Measurements from ENCODE around the gene ZNF740. TPM values are rescaled to one million over a fixed set of nuclear protein-coding genes. Genes with fewer than 3 reads are reported as not detected.
"Not testable (repeated sequence)": the region's sequence is repeated elsewhere in the genome, so short reads cannot be mapped to it uniquely, and the experiment has no call there.

Gene ZNF740, protein sequence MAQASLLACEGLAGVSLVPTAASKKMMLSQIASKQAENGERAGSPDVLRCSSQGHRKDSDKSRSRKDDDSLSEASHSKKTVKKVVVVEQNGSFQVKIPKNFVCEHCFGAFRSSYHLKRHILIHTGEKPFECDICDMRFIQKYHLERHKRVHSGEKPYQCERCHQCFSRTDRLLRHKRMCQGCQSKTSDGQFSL
- 33.7 and 39.6 TPM in 2 replicates for total RNA-seq

DNA sequence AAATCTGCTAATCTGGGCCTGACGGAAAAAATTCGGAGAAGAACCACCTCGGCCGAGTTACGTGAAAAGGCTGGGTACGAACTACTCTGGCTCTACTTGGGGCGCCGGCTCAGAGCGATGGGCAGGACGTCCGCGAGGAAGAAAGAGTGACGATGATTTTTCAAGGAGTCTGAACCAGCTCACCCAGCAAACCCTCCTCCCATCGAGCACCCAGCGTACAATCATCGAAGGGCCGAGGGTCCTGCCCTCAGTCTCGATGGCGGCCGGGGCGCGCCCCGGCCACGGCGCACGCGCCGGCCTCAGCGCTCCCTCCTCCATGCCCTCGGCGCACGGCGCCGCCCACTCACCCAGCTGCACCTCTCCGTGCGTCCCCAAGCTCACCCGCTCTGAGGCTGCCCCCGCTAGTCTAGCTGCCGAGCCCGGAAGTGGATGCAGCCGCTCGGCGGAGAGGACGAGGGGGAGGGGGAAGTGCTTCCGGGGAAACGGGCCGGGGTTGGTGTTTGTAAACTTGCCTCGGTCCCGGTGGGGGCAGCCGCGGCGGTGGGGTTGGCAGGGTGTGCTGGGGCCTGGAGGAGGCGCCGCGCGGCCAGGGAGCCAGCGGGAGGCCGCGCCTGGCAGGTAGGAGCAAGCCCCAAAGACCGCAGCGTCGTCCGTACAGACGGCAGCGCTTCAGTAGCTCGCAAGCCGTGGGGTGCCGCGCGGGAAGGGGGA lies at the start of gene ZNF740, which contains the start of gene CSAD:
TSS of gene ZNF740 (plus strand) at position 503 of the 711 bp plus-strand sequence. CDS start 1,262 bp downstream, outside the sequence.
TSS of gene CSAD (minus strand) at position 706 of the 711 bp plus-strand sequence. CDS start 7,455 bp downstream, outside the sequence.
- intact Hi-C loops (cut with micrococcal nuclease): loop anchor here (1.0 to 5.0 kb wide), 8 partner anchors 21 to 174 kb away; partner anchors contain the start of genes AAAS, EIF4B, ESPL1 and MYG1

DNA sequence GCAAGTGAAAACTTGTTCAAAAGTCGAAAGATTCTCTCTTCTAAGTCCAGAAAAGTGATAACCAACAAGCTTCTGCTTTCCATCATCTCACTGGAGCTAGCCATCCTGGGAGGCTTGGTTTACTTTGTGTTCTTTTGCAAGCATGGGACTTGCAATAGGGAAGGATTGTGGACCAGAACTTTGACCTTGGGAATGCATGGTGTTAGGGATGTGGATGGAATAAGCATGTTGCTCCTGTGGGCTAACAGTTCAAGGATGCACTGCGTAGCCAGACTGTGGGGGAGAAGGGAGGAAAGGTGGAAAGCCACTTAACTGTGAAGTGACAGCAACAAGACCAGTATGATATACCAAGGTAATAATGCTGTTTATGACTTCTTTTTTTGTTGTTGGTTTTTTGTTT lies 48.7 kb upstream of the ZNF740 start:
- intact Hi-C loops (cut with micrococcal nuclease): no loop called here

DNA sequence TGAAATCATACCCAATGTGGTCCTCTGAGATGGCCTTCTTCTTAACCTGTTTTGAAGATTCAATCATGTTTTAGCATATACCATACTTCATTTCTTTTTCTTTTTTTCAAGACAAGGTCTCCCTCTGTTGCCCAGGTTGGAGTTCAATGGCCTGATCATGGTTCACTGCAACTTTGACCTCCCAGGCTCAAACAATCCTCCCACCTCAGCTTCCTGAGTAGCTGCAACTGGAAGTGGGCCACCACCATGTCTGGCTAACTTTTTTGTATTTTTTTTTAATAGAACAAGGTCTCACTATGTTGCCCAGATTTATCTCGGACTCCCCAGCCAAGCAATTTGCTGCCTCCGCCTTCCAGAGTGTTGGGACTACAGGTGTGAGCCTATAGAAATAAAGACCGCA lies 46.8 kb upstream of the ZNF740 start:
- intact Hi-C loops (cut with micrococcal nuclease): no loop called here

DNA sequence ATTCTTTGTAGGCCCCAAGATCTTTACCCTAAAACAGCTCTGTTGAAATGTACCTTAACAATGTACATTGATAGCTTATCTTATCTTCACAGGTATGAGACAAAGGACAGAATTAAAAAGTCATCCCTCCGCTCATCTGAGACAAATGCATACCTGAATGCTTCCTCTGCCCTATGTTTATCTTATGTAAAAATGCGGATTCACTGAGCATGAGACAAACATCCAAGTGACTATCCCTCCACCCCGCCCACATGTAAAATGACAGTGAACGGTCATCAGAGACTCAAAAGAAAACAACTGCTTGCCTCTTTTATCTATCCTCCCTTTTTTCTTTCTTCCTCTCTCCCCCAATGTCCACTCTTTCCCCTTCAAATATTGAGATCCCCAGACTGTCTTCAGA lies 37.2 kb upstream of the ZNF740 start:
- intact Hi-C loops (cut with micrococcal nuclease): no loop called here

DNA sequence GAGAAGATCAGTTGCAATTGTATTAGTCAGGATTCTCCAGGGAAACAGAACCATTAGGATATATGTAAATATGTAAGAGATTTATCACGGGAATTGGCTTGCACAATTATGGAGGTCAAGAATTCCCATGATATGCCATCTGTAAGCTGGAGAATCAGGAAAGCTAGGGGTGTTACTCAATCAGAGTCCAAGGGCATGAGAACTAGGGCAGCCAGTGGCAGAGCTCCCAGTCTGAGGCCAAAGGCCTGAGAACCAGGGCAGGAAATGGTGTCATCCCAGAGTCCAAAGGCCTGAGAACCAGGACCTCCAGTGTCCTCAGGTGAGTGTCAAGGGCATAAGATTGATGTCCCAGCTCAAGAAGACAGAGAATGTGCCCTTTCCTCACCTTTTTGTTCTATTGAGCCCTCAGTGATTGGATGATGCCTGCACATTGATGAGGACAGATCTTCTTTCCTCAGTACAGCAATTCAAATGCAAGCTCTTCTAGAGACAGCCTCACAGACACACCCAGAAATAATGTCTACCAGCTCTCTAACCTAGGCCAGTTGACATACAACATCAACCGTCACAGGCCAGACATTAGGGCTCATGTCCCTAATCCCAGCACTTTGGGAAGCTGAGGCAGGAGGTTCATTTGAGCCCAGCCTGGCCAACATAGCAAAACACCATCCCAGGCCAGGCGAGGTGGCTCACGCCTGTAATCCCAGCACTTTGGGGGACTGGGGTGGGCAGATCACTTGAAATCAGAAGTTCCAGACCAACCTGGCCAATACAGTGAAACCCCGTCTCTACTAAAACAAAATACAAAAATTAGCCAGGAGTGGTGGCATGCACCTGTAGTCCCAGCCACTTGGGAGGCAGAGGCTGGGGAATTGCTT lies 34.9 kb upstream of the ZNF740 start:
- intact Hi-C loops (cut with micrococcal nuclease): no loop called here

DNA sequence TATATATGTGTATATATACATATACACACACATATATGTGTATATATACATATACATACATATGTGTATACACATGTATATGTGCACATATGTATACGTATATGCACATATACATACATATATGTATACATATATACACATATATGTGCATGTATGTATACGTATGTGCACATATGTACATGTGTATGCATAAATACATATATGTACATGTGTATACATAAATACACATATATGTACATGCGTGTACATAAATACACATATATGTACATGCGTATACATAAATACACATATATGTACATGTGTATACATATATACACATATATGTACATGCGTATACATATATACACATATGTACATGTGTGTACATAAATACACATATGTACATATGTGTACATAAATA lies 33.3 kb upstream of the ZNF740 start:
- intact Hi-C loops (cut with micrococcal nuclease): no loop called here

DNA sequence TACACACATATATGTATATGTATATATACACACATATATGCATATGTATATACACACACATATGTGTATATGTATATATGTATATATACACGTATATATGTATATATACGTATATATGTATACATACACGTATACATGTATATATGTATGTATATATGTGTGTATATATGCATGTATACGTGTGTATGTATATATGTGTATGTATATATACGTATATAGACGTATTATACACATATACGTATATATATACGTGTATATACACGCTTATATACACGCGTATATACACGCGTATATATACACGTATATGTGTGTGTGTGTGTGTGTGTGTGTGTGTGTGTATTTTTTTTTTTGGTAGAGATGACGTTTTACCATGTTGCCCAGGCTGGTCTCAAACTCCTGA lies 32.9 kb upstream of the ZNF740 start:
- intact Hi-C loops (cut with micrococcal nuclease): no loop called here

DNA sequence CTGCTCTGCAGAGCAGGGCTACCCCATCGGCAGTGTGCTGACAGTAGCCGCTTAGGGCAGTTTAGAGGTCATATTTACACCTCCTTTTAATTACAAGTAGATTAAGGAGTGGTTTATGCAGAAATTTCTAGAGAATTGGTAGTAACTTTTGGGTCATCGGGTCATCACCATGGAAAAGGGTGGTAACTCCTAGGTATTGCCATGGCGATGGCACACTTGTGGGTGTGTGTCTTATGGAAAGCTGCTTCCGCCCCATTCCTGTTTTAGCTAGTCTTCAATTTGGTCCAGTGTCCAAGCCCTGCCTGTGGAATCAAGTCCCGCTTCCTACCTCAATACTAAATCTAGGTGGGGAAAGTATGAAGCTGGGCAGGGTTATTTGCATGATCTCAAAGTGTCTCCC lies 29.5 kb upstream of the ZNF740 start:
- intact Hi-C loops (cut with micrococcal nuclease): no loop called here

DNA sequence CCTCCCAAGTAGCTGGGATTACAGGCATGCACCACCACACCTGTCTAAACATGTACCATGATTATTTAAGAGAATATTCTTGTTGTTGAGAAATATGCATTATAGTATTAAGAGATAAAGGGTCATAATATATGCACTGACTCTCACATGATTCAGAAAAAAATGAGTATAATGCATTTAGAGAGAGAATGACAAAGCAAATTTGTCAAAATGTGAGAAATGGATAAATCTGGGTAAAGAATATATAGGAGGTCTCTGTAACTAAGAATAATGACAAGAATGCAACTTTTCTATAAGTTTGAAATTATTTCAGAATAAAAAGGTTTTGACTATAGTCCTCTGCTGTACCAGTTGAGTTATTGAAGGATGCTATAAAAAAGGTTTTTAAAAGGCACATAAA lies 28.1 kb upstream of the ZNF740 start:
- intact Hi-C loops (cut with micrococcal nuclease): no loop called here

DNA sequence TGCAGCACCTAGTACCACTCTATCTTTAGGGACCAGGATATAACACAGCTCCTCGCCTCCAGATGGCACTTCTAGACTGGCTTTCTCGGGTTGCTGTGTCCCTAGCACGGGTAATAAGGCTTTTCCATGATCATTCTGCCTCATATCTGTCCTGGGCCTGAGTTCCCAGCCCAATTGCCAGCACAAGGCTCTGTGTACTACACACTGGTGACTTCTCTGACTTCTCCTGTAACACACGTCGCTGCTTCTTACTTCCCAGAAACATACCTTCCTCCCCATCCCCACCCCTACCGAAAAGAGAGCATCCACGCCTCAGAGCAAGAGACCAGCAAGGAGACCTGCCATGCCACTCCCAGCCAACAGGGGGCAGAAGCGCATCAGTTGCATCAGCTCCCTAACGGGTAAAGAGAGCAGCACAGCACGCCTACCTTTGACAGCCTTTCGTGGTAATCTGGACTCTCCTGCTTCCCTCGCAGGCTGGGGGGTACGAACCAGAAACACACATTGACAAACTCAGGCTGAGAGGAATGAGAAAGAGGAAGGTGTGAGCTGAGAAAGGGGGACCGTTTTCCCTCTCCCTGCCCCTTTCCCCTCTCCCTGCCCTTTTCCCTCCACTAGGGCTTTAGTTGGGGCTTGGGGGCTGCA lies 21.2 kb upstream of the ZNF740 start:
- intact Hi-C loops (cut with micrococcal nuclease): loop anchor here (1.0 to 5.0 kb wide), 6 partner anchors 21 to 186 kb away; partner anchors contain the start of genes AAAS, CSAD and ZNF740

DNA sequence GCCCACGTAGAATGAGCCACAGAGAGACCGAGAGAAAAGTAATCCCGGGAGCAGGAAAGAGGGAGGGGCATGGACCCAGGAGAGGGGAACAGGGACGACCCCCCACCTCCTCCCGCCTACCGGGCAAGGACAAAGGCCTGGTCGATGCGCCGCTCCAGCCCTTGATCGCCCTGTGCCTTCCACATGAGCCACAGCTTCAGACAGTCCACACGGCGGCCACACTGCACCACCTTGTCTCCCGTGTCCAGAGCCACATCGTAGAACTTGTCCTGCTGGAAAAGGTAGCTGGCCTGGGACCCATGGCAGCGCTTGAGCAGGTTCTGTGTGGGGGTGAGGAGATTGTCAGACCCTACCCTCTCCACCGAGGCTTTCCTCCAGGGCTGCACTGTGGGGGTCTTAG lies 20.5 kb upstream of the ZNF740 start:
- intact Hi-C loops (cut with micrococcal nuclease): loop anchor here (1.0 to 5.0 kb wide), 6 partner anchors 20 to 185 kb away; partner anchors contain the start of genes AAAS, CSAD and ZNF740

DNA sequence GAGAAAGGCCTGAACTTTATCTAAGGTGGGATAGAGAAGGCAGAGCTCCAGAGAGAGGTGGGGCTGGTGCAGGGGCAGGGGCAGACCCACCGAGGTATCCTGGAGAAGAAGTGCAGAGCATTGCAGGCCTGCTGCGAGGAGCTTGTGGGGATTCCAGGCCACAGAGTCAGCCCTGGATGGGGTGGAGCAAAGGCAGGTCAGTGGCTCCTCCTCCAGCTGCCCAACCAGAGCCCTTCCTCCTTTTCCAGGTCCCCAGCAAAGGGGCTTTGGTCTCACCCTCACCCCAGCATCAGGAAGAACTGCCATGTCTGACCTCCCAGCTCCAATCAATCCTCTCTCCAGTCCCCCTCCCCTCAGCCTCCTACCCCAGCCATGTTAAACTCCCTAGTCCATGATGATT lies 19.8 kb upstream of the ZNF740 start:
- intact Hi-C loops (cut with micrococcal nuclease): no loop called here

DNA sequence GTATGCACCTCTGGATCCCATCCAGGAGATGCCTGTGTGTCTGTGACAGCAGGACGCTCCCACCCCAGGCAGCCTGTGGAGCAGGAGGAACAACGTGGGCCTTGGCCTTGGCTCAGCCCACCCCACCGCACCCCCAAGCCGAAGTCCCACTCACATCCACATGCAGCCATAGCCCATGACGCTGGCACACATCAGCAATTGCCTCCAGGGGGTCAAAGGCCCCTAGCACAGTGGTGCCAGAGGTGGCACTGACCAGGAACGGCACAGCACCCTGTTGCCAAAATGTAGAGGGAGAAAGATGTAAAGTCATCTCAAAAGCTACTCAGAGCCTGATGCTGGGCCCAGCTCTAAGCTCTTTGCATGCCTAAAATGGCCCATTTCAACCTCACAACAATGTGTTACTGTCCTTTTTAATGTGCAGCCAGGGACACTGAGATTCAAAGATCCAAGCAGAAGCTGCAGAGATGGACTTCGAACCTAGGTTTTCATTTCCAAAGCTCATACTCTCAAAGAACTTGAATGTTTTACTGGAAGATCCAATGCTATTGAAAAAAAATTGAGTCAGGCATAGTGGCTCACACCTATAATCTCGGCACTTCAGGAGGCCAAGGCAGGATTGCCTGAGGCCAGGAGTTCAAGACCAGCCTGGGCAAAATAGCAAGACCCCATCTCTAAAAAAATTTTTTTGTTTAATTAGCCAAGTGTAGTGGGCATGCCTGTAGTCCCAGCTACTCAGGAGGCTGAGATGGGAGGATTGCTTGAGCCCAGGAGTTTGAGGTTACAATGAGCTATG lies 19.2 kb upstream of the ZNF740 start:
- intact Hi-C loops (cut with micrococcal nuclease): no loop called here

DNA sequence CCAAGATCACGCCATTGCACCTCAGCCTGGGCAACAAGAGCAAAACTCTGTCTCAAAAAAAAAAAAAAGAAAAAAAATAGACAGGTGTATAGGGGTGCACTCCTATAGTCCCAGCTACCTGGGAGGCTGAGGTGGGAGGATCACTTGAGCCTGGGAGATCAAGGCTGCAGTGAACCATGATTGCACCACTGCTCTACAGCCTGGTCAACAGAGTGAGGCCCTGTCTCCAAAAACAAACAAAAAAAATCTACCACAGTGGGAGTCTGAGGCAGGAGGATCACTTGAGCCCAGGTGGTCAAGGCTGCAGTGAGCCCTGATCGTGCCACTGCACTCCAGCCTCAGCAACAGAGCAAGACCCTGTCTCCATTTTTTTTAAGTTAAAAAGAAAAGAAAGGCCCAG lies 17.5 kb upstream of the ZNF740 start:
- intact Hi-C loops (cut with micrococcal nuclease): not testable (repeated sequence)

DNA sequence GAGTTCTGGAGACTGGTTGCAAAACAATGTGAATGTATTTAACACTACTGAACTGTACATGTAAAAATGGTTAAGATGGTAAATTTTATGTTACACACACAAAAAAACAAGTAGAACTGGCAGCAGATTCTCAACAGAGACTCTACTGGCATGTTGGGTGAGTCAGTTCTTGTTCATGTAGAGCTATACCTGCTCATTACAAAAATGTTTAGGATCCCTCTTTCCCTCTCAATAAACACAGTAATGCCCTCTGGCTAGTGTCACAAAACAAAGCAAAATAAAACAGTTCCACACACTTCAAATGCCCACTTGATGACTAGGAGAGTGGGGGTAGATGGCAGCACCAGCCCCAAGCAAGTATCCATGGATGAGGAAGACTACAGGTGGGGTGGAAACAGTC lies 13.7 kb upstream of the ZNF740 start:
- intact Hi-C loops (cut with micrococcal nuclease): no loop called here

DNA sequence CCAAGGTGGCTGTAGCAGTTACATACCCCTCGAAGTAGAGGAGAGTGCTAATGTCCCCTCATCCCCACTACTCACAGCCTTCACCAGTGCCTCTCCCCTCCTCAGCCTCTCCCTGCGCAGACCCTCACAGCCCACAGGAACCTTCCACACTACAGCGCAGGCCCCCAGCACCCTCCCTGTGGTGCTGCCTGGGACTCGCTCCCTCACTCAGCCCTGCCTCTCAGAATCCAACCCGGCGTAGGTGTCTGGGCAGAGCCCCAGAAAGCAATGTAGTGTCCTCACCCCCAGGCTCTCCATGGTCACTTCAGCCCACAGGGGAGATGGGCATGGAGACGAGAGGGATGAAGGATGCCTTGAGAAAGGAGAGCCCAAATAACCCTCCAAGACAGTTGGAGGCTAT lies 10.9 kb upstream of the ZNF740 start:
- intact Hi-C loops (cut with micrococcal nuclease): no loop called here

DNA sequence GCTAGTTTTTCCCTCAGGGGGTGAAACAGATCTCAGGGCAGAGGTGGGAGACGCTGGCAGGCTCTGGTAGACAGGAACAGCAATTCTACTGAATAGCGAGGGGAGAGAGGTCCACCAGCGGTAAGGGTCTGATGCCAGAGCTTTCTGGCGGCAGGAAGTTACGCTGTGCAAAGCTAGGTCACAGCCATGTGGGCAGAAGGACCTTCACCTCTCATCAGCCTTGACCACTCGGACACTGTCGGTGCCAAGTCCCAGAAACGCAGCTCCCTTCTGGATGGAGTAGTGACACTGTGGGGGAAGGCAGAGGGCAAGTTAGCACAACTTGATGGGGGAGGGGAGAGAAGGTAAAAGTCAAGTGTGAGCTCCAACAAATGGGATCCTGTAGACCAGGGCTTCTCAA lies 10.3 kb upstream of the ZNF740 start:
- intact Hi-C loops (cut with micrococcal nuclease): no loop called here

DNA sequence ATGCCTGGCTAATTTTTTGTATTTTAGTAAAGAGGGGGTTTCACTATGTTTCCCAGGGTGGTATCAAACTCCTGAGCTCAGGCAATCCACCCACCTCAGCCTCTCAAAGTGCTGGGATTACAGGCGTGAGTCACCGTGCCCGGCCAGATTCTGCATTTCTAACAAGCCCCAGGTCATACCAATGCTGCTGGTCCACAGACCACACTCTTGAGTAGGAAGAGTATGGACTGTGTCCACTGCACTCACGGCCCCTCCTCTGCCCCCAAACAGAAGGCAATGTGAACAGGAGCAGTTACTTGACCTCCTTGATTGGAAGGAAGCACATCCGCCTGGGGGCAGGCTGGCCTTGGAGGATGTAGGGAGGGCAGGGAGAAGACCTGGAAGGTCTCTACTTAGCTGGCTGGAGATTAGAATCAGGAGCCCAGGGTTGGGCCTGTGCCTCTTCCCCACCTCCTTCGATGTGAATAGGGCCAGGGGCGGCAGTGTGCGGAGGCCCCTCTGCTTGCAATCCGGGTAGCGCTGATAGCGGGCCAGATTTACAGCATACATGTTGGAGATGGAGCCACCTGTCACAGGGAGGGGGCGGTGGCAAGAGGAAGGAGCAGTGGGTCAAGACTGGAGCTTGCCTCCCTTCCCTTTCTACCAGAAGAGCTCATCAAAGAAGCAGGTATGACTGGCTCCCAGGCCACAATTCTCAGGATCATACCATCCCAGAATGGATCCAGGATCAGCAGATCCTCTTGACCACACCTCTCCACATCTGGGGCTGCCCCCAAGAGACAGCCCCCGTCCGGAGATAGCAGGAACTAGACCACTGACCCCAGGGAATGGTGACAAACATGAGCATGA lies 9.4 kb upstream of the ZNF740 start:
- intact Hi-C loops (cut with micrococcal nuclease): no loop called here

DNA sequence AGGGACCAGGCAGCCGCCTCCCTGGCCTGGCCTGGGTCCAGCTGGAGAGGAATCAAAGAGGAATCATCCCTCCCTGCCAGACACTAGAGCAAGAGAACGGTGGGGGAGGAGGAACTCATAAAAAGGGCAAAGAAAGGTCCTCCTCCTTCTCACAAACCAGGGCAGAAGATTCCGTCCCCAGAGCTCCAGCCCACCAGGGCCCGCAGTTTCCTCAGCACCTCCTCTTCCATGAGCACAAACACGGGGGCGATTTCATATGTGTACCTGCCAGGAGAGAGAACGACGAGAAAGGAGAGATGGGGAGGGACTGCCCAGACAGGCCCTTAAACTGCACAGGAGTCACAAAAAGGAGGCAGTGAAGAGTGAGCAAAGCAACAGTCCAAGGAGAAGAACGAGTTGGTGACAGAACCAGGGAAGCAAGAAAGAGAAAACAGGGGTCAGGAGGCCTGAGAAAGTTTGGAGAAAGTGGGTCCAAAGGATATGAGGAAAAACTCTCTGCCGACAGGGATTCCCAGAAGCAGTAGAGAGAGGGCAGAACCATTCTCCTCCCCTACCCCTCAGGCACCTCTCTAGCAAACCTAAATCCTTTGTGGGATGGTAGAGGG lies 8.7 kb upstream of the ZNF740 start:
- intact Hi-C loops (cut with micrococcal nuclease): no loop called here

Data from T-helper 2 cell treated with Interferon-gamma antibody and Interleukin-4, amounts not matched to agents 100 ng/mL and 5 ng/mL, for 36 hours (primary cell).